Activated CD8-positive, alpha-beta memory T cell treated with anti-CD3 and anti-CD28 coated beads, Interleukin-2, amount 50 U/mL, for 1 hour (primary cell): ENCODE results near the gene TMEM126B.

Experiments
- DNase-seq: peaks from one replicate; pipeline ENCODE4 v3.0.0-alpha.2; 2020; ENCODE audit errors: extremely low read depth

TMEM126B gene

GRCh38 chr11:85682330-85683305 is 54.2 kb downstream of the TMEM126B start:
- no peak for DNase-seq

DNA sequence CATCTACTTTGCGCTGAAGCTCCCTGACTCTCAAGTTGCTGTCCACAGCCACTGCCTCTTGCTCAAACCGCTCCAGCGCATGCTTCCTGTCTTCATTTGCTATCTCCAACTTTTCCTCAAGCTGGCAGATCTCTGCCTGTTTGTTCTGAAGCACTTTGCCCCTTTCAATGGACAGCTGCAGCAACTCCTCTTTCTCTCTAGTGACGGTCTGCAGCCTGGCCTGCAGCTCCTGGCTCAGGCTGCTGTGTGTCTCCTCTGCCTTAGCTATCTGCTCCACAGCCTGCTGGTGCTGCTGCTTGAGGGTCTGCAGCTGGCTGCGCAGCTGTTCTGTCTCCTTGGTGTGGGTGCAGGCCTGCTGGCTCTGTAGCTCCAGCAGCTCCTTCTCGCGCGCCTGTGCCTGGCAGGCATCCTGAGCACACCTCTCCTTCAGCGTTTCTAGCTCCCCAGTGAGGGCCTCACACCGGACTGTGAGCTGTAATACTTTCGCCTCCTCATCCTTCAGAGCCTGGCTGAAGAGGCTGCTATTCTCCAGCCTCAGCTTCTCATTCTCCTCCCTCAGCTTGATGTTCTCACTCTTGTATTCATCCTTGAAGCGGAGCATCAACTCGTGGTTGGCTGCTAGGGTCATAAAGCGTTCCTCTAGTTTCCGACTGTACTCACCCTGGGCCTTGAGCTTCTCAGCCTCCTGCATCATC is 56.9 kb downstream of the TMEM126B start:
- no peak for DNase-seq

GRCh38 chr11:85685820-85686459 is 57.5 kb downstream of the TMEM126B start, which contains the start of gene CCDC89:
Gene CCDC89 (minus strand): TSS chr11:85686195. CDS start chr11:85686130, 65 bp downstream.
- no peak for DNase-seq
